ENCODE results near the gene SMIM35.

- TF ChIP-seq CTCF (conservative IDR thresholded peaks at IDR 0.05 in 1 of 2, IDR thresholded peaks at IDR 0.05 in 1 of 2; ENCODE audit: low read depth in 1 of 2, low read length in 2 of 2) = no peak
- TF ChIP-seq EZH2 (IDR thresholded peaks at IDR 0.05; ENCODE audit: low read length, missing control alignments) = no peak
Observed at GRCh38 chr11:118100691-118101232, 14.0 kb upstream of the SMIM35 start.
